ENCODE measurements around the gene ZNF678. TPM values are rescaled to one million over a fixed set of nuclear protein-coding genes. Genes with fewer than 3 reads are reported as not detected.

Gene ZNF678
- total RNA-seq, 4 donors from 2014 or later: 1.2 to 6.8 (median 2.5) TPM

DNA sequence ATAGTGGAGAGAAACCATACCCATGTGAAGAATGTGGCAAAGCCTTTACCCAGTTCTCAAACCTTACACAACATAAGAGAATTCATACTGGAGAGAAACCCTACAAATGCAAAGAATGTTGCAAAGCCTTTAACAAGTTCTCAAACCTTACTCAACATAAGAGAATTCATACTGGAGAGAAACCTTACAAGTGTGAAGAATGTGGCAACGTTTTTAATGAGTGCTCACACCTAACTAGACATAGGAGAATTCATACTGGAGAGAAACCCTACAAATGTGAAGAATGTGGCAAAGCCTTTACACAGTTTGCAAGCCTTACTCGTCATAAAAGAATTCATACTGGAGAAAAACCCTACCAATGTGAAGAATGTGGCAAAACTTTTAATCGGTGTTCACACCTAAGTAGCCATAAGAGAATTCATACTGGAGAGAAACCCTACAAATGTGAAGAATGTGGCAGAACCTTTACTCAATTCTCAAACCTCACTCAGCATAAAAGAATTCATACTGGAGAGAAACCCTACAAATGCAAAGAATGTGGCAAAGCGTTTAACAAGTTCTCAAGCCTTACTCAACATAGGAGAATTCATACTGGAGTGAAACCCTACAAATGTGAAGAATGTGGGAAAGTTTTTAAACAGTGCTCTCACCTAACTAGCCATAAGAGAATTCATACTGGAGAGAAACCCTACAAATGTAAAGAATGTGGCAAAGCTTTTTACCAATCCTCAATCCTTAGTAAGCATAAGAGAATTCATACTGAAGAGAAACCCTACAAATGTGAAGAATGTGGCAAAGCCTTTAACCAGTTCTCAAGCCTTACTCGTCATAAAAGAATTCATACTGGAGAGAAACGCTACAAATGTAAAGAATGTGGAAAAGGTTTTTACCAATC lies 91.7 kb downstream of the ZNF678 start:
- intact Hi-C loops (cut with DNase I; ENCODE audit: low total_unique reads): no loop called here
- WGBS, 2 donors: 95 to 97% methylated on average over 6 of the region's 6 CpGs
- no peak for TF ChIP-seq POLR2A (IDR thresholded peaks at IDR 0.05)
- no peak for TF ChIP-seq CTCF (IDR thresholded peaks at IDR 0.05)
- H3K4me3 ChIP-seq (ENCODE audit: low read depth, poor library complexity, severe bottlenecking): no peak overlapping the region
- no peak for DNase-seq (ENCODE audit: low spot score in 2 of 2)

GRCh38 chr1:227661495-227661894 lies 98.1 kb downstream of the ZNF678 start:
- no peak overlapping the region for H3K4me3 ChIP-seq (ENCODE audit: low read depth, poor library complexity, severe bottlenecking)
- TF ChIP-seq POLR2A (IDR thresholded peaks at IDR 0.05) (no peak), CTCF (IDR thresholded peaks at IDR 0.05) (no peak)
- intact Hi-C loops (cut with DNase I; ENCODE audit: low total_unique reads): no loop called here
- DNase-seq (ENCODE audit: low spot score in 2 of 2): no peak

DNA sequence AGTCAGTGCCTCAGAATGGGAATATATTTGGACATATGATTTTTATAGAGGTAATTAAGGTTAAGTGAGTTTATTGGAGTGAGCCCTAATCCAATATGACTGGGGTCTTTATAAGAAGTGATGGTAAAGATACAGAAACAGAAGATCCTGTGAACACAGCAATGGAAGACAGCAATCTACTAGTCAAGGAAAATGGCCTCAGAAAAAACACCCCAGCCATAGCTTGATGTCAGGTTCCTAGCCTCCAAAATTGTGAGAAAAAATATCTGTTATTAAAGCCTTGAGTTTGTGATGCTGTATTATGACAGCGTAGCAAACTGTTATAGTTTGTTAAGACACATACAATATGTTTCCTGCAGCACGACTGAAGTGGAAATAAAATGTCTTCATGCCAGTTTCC lies 99.6 kb downstream of the ZNF678 start:
- no peak for DNase-seq (ENCODE audit: low spot score in 2 of 2)
- WGBS, 2 donors: 98 to 100% methylated on average over 2 of the region's 2 CpGs
- TF ChIP-seq POLR2A (IDR thresholded peaks at IDR 0.05) (no peak), CTCF (IDR thresholded peaks at IDR 0.05) (no peak)
- intact Hi-C loops (cut with DNase I; ENCODE audit: low total_unique reads): no loop called here
- H3K4me3 ChIP-seq (ENCODE audit: low read depth, poor library complexity, severe bottlenecking): no peak overlapping the region

- no peak overlapping the region for H3K4me3 ChIP-seq (ENCODE audit: low read depth, poor library complexity, severe bottlenecking)
- 77 to 81% methylated on average over 2 of the region's 2 CpGs for WGBS, 2 donors
- no peak for DNase-seq (ENCODE audit: low spot score in 2 of 2)
- intact Hi-C loops (cut with DNase I; ENCODE audit: low total_unique reads): no loop called here
- no peak for TF ChIP-seq POLR2A (IDR thresholded peaks at IDR 0.05)
- TF ChIP-seq CTCF (IDR thresholded peaks at IDR 0.05): no peak
Observed at GRCh38 chr1:227666286-227666685, 102.9 kb downstream of the ZNF678 start.

- intact Hi-C loops (cut with DNase I; ENCODE audit: low total_unique reads): no loop called here
- TF ChIP-seq CTCF (IDR thresholded peaks at IDR 0.05) (no peak), POLR2A (IDR thresholded peaks at IDR 0.05) (no peak)
- WGBS, 2 donors: 92 to 95% methylated on average over 1 of the region's 1 CpG
- no peak for DNase-seq (ENCODE audit: low spot score in 2 of 2)
- no peak overlapping the region for H3K4me3 ChIP-seq (ENCODE audit: low read depth, poor library complexity, severe bottlenecking)
Observed at GRCh38 chr1:227673441-227673840, 110.1 kb downstream of the ZNF678 start.

- TF ChIP-seq POLR2A (IDR thresholded peaks at IDR 0.05) (no peak), CTCF (IDR thresholded peaks at IDR 0.05) (no peak)
- no peak for DNase-seq (ENCODE audit: low spot score in 2 of 2)
- intact Hi-C loops (cut with DNase I; ENCODE audit: low total_unique reads): no loop called here
- H3K4me3 ChIP-seq (ENCODE audit: low read depth, poor library complexity, severe bottlenecking): no peak overlapping the region
- 84 to 88% methylated on average over 8 of the region's 8 CpGs for WGBS, 2 donors
Observed at GRCh38 chr1:227685807-227686206, 122.5 kb downstream of the ZNF678 start.
